Thyroid gland (tissue), 4 donors: ENCODE measurements around the gene CAMP. TPM values are rescaled to one million over a fixed set of nuclear protein-coding genes. Genes with fewer than 3 reads are reported as not detected.

ENCODE experiments used
- DNase-seq, 2 donors: peaks; one replicate each; pipeline ENCODE4 v3.0.0-alpha.2; 2019
- H3K27ac ChIP-seq, 3 donors: fragments of 200-600 bp; sonication (generic); 1 replicate in 2 of 3; 2 replicates in 1 of 3; pipeline ENCODE4 v1.5.1; 2016 to 2019; ENCODE audit warnings: mild to moderate bottlenecking in 1 of 3, moderate library complexity in 1 of 3
- H3K27me3 ChIP-seq: fragments of 200-600 bp; sonication (generic); one replicate; pipeline ENCODE4 v1.5.1; 2019
- H3K36me3 ChIP-seq, 2 donors: fragments of 200-600 bp; sonication (generic); one replicate each; pipeline ENCODE4 v1.5.1; 2016 to 2019
- H3K4me1 ChIP-seq, 2 donors: fragments of 200-600 bp; sonication (generic); one replicate each; pipeline ENCODE4 v1.5.1; 2017 to 2019
- H3K4me3 ChIP-seq, 3 donors: fragments of 200-600 bp; sonication (generic); replicated peaks in 1 of 3; 1 replicate in 2 of 3; 2 replicates in 1 of 3; pipeline ENCODE4 v1.5.1; 2016; ENCODE audit warnings: mild to moderate bottlenecking in 1 of 3
- H3K9me3 ChIP-seq: fragments of 200-600 bp; sonication (generic); one replicate; pipeline ENCODE4 v1.5.1; 2017
- CTCF ChIP-seq, 6 experiments: fragments of 200-600 bp in 3 of 6; fragments of 450-650 bp in 3 of 6; sonication (generic) in 3 of 6; IDR thresholded peaks; one replicate each; pipeline ENCODE4 v1.5.1; 2016 to 2019; ENCODE audit warnings: antibody characterized with exemption in 6 of 6, mild to moderate bottlenecking in 2 of 6, inconsistent platforms in 1 of 6, moderate library complexity in 1 of 6
- POLR2A ChIP-seq, 2 donors: fragments of 450-650 bp; IDR thresholded peaks; one replicate each; pipeline ENCODE4 v1.6.1; 2017; ENCODE audit warnings: antibody characterized with exemption in 2 of 2, mild to moderate bottlenecking in 2 of 2, moderate library complexity in 1 of 2
- WGBS, 2 donors: methylation state at CpG; one replicate each; pipeline ENCODE4 v1.1.5; 2017; 5-methylcytosine and 5-hydroxymethylcytosine counted together
- intact Hi-C: fragments of 100-400 bp; cut with DNase I; formaldehyde crosslinking; loops from one replicate; pipeline ENCODE4 v1.15.1; 2023
- total RNA-seq, 4 donors: library from RNA; depleted of rRNA; stranded (reverse); fragments of >200 nt; gene quantifications; one replicate each; pipeline ENCODE4 v1.2.3, GENCODE V29; 2016

The CAMP gene
- total RNA-seq, 4 donors from 2014 or later: 4.8 to 6.5 (median 5.4) TPM; not detected in 1

GRCh38 chr3:48232734-48233133 lies 9.4 kb downstream of the CAMP start:
- H3K4me1 ChIP-seq: peaks cover 32 to 34% of the 10 kb centered on the region in 2 donors
- no peaks in the 10 kb centered on the region for H3K27me3 ChIP-seq
- no peak overlapping the region for H3K4me3 ChIP-seq
- DNase-seq: peak; percentile 84
- TF ChIP-seq CTCF (IDR thresholded peaks at IDR 0.05) (peak in 5 of 6 experiments; percentile 33 to 72 (median 51)), POLR2A (IDR thresholded peaks at IDR 0.05) (peak in 1 of 2 donors; percentile 59)
- H3K9me3 ChIP-seq: no peaks in the 10 kb centered on the region
- H3K36me3 ChIP-seq: no peaks in the 10 kb centered on the region
- H3K27ac ChIP-seq: peak overlapping the region; percentile 71 to 92 (median 92)
- WGBS, 2 donors: 20 to 26% methylated on average over 6 of the region's 6 CpGs
- intact Hi-C loops: no loop called here

GRCh38 chr3:48233542-48233941 lies 10.2 kb downstream of the CAMP start:
- intact Hi-C loops: no loop called here
- H3K4me1 ChIP-seq: peaks cover 32 to 34% of the 10 kb centered on the region in 2 donors
- no peak overlapping the region for H3K4me3 ChIP-seq
- H3K9me3 ChIP-seq: no peaks in the 10 kb centered on the region
- TF ChIP-seq CTCF (IDR thresholded peaks at IDR 0.05) (no peak), POLR2A (IDR thresholded peaks at IDR 0.05) (no peak)
- DNase-seq: no peak
- H3K27ac ChIP-seq: peak overlapping the region; percentile 71 to 92 (median 92)
- H3K27me3 ChIP-seq: no peaks in the 10 kb centered on the region
- WGBS, 2 donors: 93 to 95% methylated on average over 2 of the region's 2 CpGs
- no peaks in the 10 kb centered on the region for H3K36me3 ChIP-seq

GRCh38 chr3:48236531-48236930 lies 13.2 kb downstream of the CAMP start:
- WGBS, 2 donors: 70 to 88% methylated on average over 1 of the region's 1 CpG
- H3K27me3 ChIP-seq: no peaks in the 10 kb centered on the region
- no peak for DNase-seq
- H3K36me3 ChIP-seq: no peaks in the 10 kb centered on the region
- intact Hi-C loops: no loop called here
- TF ChIP-seq CTCF (IDR thresholded peaks at IDR 0.05) (no peak), POLR2A (IDR thresholded peaks at IDR 0.05) (no peak)
- no peak overlapping the region for H3K27ac ChIP-seq
- no peak overlapping the region for H3K4me3 ChIP-seq
- no peaks in the 10 kb centered on the region for H3K9me3 ChIP-seq
- peaks cover 27 to 31% of the 10 kb centered on the region in 2 donors for H3K4me1 ChIP-seq

- H3K27ac ChIP-seq: no peak overlapping the region
- DNase-seq: no peak
- intact Hi-C loops: no loop called here
- no peak overlapping the region for H3K4me3 ChIP-seq
- no peaks in the 10 kb centered on the region for H3K9me3 ChIP-seq
- peaks cover 17 to 22% of the 10 kb centered on the region in 2 donors for H3K4me1 ChIP-seq
- no peaks in the 10 kb centered on the region for H3K36me3 ChIP-seq
- no peak for TF ChIP-seq CTCF (IDR thresholded peaks at IDR 0.05)
- no peak for TF ChIP-seq POLR2A (IDR thresholded peaks at IDR 0.05)
- H3K27me3 ChIP-seq: no peaks in the 10 kb centered on the region
- WGBS, 2 donors: 92 to 95% methylated on average over 15 of the region's 15 CpGs
Observed at GRCh38 chr3:48238531-48239085, 15.3 kb downstream of the CAMP start.
